Stimulated activated CD8-positive, alpha-beta memory T cell treated with anti-CD3 and anti-CD28 coated beads, Interleukin-12 subunit alpha, Interleukin-12 subunit beta, amount 100 ng/mL, for 24 hours (primary cell): ENCODE measurements around the gene PRSS8.
"Not testable (repeated sequence)": the region's sequence is repeated elsewhere in the genome, so short reads cannot be mapped to it uniquely, and the experiment has no call there.

Source experiments
- DNase-seq: peaks from one replicate; pipeline ENCODE4 v3.0.0-alpha.2; 2020; ENCODE audit errors: extremely low read depth

Gene PRSS8

GRCh38 chr16:31135535-31136286 lies at the start of gene PRSS8:
Gene PRSS8 (minus strand): TSS chr16:31135727. CDS start chr16:31135498, 229 bp downstream.
- no peak for DNase-seq

- no peak for DNase-seq
Observed at GRCh38 chr16:31184888-31185287, 49.4 kb upstream of the PRSS8 start.

DNA sequence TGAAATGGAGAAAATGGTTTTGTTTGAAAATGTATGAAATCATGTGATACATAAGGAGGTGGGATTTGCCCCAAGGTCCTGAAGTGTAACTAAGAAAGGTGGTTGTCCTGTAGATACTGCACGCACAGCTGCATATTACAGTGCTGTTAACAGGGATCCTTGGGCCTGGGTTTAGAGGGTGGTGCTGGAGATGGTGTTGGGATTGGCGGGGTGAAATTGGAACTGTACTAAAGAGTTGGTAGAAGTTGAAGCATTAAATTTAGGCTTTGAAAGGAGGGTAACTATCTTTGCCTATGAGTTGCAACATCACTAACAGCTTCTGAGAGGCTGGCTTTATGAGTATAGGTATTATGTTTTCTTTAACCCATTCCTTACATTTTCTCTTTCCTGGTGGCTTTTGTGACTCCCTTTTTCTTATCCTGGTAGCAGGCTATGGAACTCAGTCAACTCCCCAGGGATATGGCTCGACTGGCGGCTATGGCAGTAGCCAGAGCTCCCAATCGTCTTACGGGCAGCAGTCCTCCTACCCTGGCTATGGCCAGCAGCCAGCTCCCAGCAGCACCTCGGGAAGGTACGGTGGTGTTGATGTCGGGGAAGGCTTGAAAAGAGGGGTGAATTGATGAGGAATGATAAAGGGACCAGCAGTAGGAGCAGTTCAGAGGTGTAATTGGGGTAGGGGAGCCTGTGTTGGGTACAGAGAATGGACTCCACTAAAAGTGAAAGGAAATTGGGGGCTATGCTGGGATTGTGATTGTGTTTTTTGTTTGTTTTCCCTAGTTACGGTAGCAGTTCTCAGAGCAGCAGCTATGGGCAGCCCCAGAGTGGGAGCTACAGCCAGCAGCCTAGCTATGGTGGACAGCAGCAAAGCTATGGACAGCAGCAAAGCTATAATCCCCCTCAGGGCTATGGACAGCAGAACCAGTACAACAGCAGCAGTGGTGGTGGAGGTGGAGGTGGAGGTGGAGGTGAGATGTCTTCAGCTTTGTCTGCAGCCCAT lies 48.2 kb upstream of the PRSS8 start:
- DNase-seq = no peak

- no peak for DNase-seq
Observed at GRCh38 chr16:31182391-31182790, 46.9 kb upstream of the PRSS8 start.

DNA sequence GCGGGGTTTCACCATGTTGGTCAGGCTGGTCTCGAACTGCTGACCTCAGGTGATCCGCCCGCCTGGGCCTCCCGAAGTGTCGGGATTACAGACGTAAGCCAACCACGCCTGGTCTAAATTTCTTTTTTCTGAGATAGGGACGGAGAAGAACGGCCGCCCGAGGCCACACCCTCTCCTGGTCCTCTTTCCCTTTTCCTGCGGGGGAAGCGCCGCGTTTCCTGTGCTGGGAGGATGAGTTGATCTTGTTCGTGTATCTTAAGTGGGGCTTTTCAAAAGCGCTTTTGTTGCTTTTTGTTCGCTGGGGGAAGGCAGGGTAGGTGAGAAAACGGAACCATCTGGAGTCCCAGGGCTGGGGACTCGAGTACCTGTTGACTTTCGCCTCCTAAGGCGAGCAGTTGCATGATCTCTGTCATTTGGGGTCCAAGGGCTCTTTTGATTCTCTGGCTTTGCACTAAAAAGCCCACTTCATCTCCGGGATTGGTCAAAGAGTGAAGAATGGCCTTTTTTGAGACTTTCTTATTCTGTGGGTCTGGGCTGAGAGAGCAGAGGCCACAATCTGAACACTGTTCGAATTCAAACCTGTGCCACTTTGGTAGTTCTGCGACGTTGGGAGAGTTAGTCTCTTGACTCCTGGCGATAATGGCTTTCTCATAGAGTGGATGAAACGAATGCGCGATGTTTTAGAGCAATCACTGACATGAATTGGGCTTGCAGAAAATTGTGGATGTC lies 45.7 kb upstream of the PRSS8 start:
- no peak for DNase-seq

DNA sequence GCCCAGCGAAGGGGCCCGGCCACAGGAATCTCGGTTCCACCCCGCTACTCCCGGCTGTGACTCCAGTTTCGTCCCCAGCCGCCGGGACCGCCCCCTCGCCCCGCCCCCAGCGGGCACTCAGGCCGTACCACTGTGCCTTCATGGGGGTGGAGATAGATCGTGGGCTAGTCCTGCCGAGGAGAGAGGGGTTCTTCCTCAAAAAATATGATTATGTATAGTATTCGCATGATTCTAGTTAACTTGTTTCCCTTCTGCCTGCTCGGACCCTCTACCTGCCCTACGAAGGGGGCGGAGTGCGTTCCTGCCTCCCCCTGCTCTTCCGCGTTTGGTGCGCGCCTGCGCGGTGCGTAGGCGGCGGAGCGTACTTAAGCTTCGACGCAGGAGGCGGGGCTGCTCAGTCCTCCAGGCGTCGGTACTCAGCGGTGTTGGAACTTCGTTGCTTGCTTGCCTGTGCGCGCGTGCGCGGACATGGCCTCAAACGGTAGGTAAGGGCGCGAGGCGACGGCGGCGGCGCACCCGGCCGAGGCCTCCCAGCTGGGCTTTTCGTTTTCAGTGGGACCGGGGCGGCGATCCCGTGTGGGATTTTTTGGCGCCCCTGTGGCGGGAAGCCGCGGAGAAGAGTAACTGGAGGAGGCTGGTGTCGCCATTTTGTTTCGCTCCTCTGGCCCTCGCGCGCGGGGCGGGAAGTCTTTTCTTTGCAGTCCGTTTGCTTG lies 44.4 kb upstream of the PRSS8 start, which contains the start of gene FUS:
Gene FUS (plus strand): TSS at position 393 of the 713 bp plus-strand sequence. CDS start 76 bp downstream, at position 469.
- peak; percentile 79 for DNase-seq

- DNase-seq = no peak
Observed at GRCh38 chr16:31179219-31179746, 43.8 kb upstream of the PRSS8 start.

DNA sequence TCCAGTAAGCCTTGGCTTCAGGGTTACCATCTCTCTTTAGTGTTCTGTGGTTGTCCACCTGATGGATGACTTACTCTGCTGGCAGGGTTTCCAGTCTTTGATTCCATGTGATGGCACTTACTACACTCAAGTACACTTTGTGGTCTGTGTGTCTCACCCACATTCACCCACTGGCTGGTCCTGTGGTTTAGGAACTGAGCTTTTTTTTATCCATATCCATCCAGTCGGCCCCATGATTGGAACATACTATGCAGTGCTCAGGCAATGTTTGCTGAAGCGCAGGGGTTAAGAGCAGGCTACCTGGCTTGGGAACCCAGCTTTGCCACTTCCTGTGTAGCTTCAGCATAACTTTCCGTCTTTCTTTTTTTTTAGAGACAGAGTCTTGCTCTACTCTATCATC lies 41.6 kb upstream of the PRSS8 start:
- DNase-seq = no peak

- DNase-seq = not testable (repeated sequence)
Observed at GRCh38 chr16:31170048-31170447, 34.5 kb upstream of the PRSS8 start.

- no peak for DNase-seq
Observed at GRCh38 chr16:31168848-31169247, 33.3 kb upstream of the PRSS8 start.

DNA sequence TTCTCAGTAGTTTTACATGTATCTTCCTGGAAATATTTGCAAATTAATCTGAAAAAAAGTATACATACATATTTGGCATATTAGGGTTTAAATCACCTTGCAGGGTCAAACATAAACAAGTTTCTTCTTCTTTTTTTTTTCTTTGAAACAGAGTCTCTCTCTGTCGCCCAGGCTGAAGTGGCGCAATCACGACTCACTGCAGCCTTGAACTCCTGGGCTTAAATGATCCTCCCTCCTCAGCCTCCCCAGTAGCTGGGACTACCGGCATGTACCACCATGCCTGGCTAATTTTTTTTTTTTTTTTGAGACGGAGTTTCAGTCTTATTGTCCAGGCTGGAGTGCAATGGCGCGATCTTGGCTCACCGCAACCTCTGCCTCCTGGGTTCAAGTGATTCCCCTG lies 31.8 kb upstream of the PRSS8 start:
- DNase-seq = no peak

DNA sequence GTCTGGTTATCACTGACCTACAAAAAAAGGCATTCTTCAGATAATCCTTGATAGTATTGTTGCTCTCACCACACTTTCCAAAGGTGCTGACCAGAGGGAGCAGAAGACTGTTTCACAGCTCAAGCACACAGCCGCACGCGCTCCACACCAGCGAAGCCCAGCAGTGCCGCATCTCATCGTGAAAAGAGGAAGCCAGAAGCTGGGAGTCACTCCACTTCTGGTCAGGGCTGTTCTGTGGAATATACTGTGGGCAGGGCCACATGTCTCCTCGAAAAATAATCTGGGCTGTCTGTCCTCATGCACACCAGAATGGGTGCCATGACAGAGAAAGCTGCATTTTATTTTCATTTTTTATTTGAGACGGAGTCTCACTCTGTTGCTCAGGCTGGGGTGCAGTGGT lies 21.6 kb upstream of the PRSS8 start:
- DNase-seq = no peak

DNA sequence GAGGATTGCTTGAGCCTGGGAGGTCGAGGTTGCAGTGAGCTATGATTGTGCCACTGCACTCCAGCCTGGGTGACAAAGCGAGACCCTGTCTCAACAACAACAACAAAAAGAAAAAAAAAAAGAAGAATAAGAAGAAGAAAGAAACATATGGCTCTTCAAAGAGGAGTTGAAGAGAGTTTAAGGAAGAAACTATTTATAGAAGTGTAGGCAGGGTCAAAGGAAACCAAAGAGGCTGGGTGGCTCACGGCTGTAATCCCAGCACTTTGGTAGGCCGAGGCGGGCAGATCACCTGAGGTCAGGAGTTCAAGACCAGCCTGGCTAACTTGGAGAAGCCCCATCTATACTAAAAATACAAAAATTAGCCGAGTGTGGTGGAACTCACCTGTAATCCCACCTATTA lies 15.4 kb upstream of the PRSS8 start:
- DNase-seq = not testable (repeated sequence)

GRCh38 chr16:31149894-31150890 lies 14.7 kb upstream of the PRSS8 start, which contains the start of gene PRSS36:
Gene PRSS36 (minus strand): TSS chr16:31150066. CDS start chr16:31150035, 31 bp downstream.
- DNase-seq = no peak

DNA sequence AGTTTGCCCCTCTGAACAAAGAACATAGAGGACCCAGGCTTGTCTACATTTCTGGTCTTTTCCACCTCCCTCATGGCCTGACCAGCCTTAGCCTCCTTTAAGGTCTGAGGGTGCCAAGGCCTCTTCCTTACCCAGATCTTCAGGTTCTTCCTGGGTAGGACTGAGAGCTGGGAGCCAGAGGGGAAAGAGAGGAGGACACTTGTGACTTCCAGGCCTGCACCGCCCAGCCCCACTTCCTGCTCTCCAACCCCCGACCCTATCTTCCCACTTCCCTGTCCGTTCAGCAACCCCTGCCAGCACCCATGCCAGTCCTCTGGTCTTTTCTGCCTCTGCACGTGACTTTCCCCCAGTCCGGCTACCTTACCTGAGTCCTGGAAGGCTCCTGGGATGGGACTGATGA lies 13.8 kb upstream of the PRSS8 start:
- no peak for DNase-seq

GRCh38 chr16:31148896-31149295 lies 13.4 kb upstream of the PRSS8 start:
- DNase-seq = no peak

DNA sequence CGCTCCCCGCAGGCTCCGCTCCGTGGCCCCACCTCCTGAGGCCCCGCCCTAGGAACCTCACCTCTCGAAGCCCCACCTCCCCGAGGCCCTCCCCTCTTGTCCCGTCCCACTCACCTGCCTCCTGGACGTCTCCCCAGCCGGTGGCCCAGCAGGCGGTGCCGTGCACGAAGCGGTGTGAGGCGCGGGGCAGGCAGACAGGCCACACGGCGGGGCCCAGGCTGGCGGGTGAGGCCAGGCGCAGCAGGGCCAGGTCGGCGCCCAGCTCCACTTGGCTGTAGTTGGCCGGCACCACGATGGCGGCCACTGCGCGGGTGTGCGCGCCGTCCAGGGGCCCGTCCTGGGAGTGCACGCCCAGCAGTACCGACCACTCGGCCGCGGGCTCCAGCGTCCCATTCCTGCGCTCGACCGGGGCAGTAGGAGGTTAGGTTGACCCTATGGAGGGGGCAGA lies 12.8 kb upstream of the PRSS8 start:
- no peak for DNase-seq

GRCh38 chr16:31147574-31147973 lies 12.0 kb upstream of the PRSS8 start:
- DNase-seq = no peak

GRCh38 chr16:31145398-31145990 lies 10.0 kb upstream of the PRSS8 start:
- DNase-seq = no peak
